DMS53 treated with DMSO at 0.1 percent for 48 hours (cell line): ENCODE data around the gene DERL3.
"Not testable (repeated sequence)": the region's sequence is repeated elsewhere in the genome, so short reads cannot be mapped to it uniquely, and the experiment has no call there.

Experiments used
- DNase-seq: peaks from one replicate; lab custom pipeline; 2025; ENCODE audit not compliant: unreplicated experiment; lab: John Stamatoyannopoulos, UW

The DERL3 gene

DNA sequence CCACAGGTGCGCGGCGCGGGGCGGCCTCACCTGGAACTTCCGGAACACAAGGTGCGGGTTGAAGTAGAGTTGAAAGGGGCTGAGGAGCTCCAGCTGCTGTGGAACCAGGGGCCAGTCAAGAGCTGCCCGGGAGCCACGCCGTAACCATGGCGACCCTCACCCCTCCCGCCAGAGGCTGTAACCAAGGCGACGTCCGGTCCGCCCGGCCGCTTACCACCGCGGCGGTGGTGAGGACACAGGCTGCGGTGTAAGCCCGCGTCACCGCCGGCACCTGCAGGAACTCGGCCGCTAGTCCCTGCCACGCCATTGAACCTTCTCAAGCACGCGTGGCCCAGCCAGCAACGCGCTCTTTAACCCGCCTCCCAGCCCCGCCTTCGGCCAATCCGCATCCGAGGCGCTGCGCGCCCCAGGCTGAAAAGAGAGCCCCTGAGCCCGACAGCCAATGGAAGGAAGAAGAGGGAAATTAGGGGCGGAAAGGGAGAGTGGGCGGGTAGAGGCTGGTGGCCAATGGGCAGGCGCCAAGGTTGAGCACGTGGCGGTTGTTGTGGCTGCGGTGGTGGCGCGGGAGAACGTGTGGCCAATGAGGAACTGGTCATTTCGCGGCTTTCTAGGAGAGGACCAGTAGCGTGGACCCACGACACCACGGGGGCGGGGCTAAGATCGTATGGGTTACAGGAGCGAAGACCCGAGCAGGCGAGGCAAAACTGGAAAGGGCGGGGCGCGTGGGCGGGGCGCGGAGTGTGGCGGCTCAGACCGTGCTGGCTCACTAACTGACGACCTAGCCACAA lies at the start of gene DERL3:
TSS of gene DERL3 (minus strand) at position 326 of the 788 bp plus-strand sequence. CDS start at position 307, 19 bp downstream.
- peak; percentile 75 for DNase-seq

- DNase-seq: no peak
These were observed 45.3 kb upstream of the DERL3 start for GRCh38 chr22:23884140-23884539.

GRCh38 chr22:23883658-23884057 lies 44.9 kb upstream of the DERL3 start:
- DNase-seq: no peak

GRCh38 chr22:23882370-23882769 lies 43.6 kb upstream of the DERL3 start:
- DNase-seq: no peak

DNA sequence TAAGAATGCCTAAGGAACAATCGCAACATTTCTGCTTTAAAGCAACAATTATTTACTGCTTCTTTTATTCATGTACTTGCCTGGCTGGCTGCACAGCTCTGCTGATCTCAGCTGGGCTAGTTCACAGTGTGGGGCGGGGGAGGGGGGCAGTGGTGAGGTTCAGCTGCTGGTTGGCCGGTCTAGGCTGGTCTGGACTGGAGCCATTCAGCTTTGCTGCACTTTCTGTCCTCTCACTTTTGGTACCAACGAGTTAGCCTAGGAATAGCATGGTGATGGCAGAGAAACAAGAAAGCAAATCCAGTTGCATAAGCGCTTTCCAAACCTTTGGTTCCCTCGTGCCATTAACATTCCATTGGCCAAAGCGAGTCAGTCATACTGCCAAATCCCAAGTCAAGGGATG lies 39.4 kb upstream of the DERL3 start:
- DNase-seq: no peak

GRCh38 chr22:23877566-23877965 lies 38.8 kb upstream of the DERL3 start:
- no peak for DNase-seq

- DNase-seq: no peak
These were observed 37.0 kb upstream of the DERL3 start for GRCh38 chr22:23875801-23876200.

GRCh38 chr22:23874871-23875270 lies 36.1 kb upstream of the DERL3 start:
- no peak for DNase-seq

- no peak for DNase-seq
These were observed 29.8 kb upstream of the DERL3 start for GRCh38 chr22:23868580-23868979.

- DNase-seq: not testable (repeated sequence)
These were observed 25.8 kb upstream of the DERL3 start for GRCh38 chr22:23864499-23865154.

- DNase-seq: peak; percentile 3
These were observed 23.3 kb upstream of the DERL3 start for GRCh38 chr22:23862103-23862502.

- DNase-seq: not testable (repeated sequence)
These were observed 21.4 kb upstream of the DERL3 start for GRCh38 chr22:23860187-23860586.

DNA sequence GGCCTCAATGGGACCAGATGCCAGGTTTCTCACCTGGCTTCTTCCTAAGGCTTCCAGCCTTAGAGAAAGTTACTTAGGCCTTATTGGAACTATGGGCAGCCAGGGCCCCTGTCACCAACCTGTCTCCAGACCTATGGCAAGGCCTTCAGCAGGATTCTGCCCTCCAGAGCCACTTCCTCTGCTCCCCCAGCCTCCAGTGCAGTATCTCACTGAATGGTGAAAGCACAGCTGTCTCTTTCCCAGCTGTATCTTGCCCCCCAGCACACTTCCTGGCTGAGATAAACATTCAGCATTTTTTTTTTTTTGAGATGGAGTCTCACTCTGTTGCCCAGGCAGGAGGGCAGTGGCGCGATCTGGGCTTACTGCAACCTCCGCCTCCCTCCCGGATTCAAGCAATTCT lies 20.4 kb upstream of the DERL3 start:
- DNase-seq: no peak

DNA sequence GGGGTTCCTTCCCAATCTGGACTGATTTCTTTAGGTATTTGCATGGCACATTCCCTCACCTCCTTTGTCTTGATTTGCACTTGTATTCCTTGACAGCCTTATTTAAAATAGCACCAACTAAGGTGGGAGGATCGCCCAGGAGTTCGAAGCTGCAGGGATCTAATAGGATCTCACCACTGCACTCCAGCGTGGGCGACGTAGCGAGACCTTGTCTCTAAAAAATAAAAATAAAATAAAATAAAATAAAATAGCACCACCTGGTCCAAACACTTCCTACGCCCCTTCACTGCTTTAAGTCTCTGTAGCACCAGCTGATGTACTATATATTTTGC lies 19.6 kb upstream of the DERL3 start:
- DNase-seq: no peak

DNA sequence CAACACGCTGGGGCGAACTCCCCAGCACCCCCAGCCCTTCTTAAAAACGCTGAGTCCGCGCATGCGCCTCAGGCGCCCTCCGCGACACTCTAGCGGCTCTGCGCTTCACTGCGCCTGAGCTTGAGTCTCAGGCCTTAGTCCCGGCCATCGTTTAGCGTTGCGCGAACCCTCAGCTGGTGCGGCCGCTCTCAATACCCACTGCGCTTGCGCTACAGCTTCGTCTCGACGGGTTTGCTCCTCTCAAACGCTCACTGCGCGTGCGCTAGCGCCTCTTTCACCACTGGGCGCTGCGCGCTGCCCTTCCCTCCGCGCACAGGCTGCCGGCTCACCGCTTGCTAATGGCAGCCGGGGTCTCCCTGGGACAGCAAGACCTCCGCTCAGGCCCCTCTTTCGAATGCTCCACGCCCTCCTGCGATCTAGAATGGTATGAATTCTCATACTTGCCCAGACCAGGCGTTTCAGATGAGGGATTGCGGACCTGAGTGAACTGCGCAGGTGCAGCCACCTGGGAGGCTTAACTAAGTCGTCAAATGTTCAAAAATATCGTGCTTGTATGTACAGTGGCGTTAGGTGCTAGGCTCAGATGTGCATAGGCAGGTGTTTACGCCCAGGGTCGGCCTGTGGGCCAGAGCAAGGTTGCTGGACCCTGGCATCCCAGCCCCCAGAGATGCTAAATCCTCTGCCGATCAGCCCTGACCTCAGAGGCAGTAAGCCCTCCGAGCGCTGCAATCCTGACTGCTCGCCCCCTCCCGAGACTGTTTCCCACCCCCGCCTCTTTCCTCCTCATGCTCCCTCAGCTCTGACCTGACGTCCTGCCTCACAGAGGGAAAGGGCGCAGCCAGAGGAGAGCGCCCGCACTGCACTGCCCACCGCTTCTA lies 19.0 kb upstream of the DERL3 start, which contains the start of gene SLC2A11:
TSS of gene SLC2A11 (plus strand) at position 270 of the 878 bp plus-strand sequence. CDS start at position 395, 125 bp downstream.
- peak; percentile 79 for DNase-seq

DNA sequence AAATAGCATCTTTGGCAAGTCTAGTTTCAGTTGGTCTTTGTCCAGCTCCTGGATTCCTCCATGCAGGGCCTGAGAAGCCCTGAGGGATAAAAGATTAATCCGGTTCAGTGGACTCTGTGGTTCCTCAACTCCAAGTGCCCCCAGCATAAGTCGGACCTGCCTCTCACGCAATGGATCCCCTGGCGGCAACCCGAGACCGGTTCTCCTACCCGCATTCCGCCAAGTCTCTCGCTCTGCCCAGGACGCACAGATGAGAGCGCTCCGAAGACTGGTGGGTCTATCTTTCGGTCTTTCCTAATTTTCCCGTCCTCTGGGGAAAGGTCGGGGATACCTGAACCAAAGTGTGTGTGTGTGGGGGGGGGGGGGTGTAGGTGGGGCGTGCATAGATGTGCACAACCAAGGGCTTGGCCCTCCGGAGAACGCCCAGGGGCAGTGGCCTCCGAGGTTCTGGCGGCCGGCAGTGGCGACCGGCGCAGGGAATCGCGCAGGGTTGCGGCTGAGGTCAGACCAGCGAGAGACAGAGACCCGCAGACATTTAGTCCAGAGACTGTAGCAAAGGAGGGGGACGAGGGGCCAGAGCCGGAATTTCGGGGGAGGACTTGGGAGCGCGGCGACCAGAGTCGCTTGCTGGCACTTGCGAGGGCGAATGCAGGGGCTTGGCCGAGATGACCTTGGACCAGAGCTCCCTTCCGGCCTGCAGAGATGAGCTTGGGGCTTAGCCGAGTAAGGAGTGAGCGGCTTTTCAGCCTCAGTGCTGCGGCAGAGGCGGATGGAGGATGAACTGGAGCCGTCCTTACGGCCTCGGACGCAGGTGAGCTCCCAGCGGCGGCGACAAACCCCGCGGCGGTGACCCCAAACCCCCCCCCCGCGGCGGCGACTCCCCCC lies 18.2 kb upstream of the DERL3 start:
- peak; percentile 32 for DNase-seq

GRCh38 chr22:23850136-23850611 lies 11.4 kb upstream of the DERL3 start:
- no peak for DNase-seq

DNA sequence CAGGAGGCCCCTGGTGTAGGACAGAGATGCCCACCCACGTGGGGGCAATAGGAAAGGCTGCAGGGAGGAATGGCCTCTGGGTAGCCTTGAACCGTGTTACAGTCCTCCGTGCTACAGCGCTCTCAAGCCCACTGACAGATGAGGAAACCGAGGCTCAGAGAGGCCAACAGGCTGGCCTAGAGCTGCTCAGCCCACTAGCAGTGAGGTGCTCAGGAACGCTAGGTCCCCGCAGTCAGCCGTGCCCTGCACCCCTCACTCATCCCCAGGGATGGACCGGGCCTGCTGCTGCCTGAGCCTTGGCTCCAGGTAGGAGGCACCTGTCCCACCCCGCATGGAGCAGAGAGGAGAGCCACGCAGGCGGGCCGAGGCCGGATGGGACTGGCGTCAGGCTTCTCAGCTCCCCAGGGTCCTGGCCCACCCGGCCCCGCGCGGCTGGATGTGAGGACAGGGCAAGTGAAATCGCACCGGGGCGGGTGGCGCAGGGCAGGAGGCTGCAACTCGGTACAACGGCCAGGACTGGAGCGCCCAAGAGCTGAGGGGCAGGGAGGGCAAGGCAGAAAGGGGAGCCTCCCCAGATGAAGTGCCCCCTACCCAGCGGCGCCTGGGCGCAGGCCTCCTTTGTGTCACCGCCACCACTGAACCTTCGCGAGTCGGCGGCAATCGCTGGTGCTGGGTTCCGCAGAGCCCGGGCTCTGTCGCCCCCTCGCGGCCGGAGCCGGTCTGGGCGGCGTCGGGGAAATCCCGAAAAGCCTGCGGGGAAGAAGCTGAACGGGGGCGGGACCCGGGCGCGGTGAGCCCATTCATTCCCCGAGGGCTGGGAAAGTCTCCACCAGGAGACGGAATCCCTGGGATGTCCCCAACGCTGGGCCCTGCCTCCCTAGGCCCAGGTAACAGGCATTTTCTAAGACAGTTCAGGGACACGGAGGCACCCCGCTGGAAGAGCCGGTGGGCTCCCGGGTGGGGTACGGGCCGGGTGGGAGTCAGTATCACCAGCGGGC lies 10.5 kb upstream of the DERL3 start:
- peak; percentile 16 for DNase-seq
